ENCODE results near the gene GLMP. TPM values are rescaled to one million over a fixed set of nuclear protein-coding genes. Genes with fewer than 3 reads are reported as not detected.

Gene GLMP, protein sequence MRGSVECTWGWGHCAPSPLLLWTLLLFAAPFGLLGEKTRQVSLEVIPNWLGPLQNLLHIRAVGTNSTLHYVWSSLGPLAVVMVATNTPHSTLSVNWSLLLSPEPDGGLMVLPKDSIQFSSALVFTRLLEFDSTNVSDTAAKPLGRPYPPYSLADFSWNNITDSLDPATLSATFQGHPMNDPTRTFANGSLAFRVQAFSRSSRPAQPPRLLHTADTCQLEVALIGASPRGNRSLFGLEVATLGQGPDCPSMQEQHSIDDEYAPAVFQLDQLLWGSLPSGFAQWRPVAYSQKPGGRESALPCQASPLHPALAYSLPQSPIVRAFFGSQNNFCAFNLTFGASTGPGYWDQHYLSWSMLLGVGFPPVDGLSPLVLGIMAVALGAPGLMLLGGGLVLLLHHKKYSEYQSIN
- total RNA-seq (2021; ENCODE audit: unreplicated experiment) (60.2 TPM), Bru-seq, nascent RNA (percentile 67 among the genes with signal in this experiment), BruChase-seq, experiment 1, labeled RNA remaining after a 2-hour chase (percentile 74 among the genes with signal in this experiment), BruChase-seq, experiment 2, labeled RNA remaining after a 6-hour chase (percentile 90 among the genes with signal in this experiment)
- polyA plus RNA-seq (2012; ENCODE audit: insufficient read length): 59.7 TPM
- long read RNA-seq, transcript GLMP-215 (5 exons, 1,364 nt): minor isoform, 11 of 71 reads
- long read RNA-seq, transcript GLMP-201 (6 exons, 1,604 nt): major isoform, 17 of 71 reads
- long read RNA-seq, partial matches to known transcripts: 24 of 71 reads
- long read RNA-seq, other reads (novel, unspliced or antisense): 18 of 71 reads

DNA sequence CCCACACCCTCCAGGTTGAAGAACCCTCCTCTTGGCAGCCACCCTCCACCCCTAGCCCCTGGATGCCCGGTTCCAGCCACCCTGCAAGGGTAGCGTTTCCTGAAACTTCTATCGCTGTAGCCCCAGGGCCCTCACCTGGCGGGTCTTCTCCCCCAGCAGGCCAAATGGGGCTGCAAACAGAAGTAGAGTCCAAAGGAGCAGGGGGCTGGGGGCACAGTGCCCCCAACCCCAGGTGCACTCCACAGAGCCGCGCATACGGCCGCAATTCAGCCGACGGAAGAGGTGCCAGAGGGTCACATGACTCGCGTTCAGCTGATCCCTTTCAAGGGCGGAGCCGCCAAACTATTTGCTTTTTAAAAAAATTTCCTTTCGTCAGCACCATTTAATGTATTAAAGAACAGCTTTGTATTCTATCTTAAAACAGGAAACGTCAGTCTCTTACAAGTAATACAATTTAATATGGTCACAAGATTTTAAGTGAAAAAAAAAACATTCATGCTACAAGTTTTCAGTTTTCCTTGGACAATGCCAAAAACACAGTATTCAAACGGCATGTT lies at the start of gene GLMP:
GLMP (minus strand) TSS at position 289 of the 557 bp plus-strand sequence; CDS start at position 255, 34 bp downstream.
- Histone ChIP-seq H3K36me3 (ENCODE audit: control insufficient read depth, insufficient read depth, low read length) (no peaks in the 10 kb centered on the region), H3K4me3 (ENCODE audit: low read depth in 2 of 2, low read length in 2 of 2) (peak within 1 kb of the TSS; percentile 57 to 86), H3K27ac (ENCODE audit: low read length) (peak within 1 kb of the TSS; percentile 87), H3K4me1 (ENCODE audit: control insufficient read depth, insufficient read depth, low read length) (peaks cover 18% of the 10 kb centered on the region), H3K9me3 (ENCODE audit: control insufficient read depth, insufficient read depth, low read depth, low read length) (no peaks in the 10 kb centered on the region), H3K27me3 (ENCODE audit: control insufficient read depth, insufficient read depth, low read length) (no peaks in the 10 kb centered on the region)
- ChIA-PET POLR2A (no interaction called here), CTCF (no interaction called here)
- in situ Hi-C loops (cut with HindIII; ENCODE audit: low pct_unique_long_range_greater_than_20kb, low sequenced_read_pairs) (no loop called here), intact Hi-C loops (cut with micrococcal nuclease; ENCODE audit: unreplicated experiment) (no loop called here)
- ATAC-seq (0 out of 2 replicates have a peak, but pooled peaks have one; percentile 23), DNase-seq (ENCODE audit: low read depth, low spot score) (no peak)
- TF ChIP-seq POLR2AphosphoS5 (IDR thresholded peaks at IDR 0.05; ENCODE audit: low read depth, low read length) (peak; percentile 24; the same call in 1 of the 2 replicates), TCF7L2 (IDR thresholded peaks at IDR 0.05; ENCODE audit: low read depth, low read length) (0 out of 2 replicates have a peak, but pooled peaks have one; percentile 53), SIN3A (IDR thresholded peaks at IDR 0.05; ENCODE audit: borderline replicate concordance, insufficient read depth, low read depth, low read length) (peak; percentile 74; the same call in 1 of the 2 replicates)
- TF ChIP-seq, protein P1, sequence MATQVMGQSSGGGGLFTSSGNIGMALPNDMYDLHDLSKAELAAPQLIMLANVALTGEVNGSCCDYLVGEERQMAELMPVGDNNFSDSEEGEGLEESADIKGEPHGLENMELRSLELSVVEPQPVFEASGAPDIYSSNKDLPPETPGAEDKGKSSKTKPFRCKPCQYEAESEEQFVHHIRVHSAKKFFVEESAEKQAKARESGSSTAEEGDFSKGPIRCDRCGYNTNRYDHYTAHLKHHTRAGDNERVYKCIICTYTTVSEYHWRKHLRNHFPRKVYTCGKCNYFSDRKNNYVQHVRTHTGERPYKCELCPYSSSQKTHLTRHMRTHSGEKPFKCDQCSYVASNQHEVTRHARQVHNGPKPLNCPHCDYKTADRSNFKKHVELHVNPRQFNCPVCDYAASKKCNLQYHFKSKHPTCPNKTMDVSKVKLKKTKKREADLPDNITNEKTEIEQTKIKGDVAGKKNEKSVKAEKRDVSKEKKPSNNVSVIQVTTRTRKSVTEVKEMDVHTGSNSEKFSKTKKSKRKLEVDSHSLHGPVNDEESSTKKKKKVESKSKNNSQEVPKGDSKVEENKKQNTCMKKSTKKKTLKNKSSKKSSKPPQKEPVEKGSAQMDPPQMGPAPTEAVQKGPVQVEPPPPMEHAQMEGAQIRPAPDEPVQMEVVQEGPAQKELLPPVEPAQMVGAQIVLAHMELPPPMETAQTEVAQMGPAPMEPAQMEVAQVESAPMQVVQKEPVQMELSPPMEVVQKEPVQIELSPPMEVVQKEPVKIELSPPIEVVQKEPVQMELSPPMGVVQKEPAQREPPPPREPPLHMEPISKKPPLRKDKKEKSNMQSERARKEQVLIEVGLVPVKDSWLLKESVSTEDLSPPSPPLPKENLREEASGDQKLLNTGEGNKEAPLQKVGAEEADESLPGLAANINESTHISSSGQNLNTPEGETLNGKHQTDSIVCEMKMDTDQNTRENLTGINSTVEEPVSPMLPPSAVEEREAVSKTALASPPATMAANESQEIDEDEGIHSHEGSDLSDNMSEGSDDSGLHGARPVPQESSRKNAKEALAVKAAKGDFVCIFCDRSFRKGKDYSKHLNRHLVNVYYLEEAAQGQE (IDR thresholded peaks at IDR 0.05; ENCODE audit: insufficient read depth in 1 of 2, low read depth in 2 of 2, low read length in 1 of 2): no peak
- BruUV-seq (replicated peaks): no TSS peak

DNA sequence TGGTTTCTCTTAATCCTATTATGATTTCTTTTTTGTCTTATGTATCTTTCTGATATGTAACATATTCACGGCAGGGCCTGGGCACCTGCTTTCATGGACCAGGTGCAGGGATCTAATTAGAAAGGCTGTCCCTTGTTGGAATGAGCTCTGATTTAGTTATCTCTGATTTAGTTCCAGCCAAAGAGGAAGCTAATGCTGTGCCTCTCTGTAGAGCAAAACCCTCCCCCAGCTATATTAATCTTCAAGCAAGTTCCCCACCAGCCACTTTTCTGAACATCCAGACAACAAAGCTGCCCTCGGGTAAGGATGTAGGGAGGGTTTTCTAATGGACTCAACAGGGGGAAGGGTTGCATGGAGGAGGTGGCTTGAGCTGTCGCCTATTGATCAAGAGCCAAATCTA lies 48.9 kb upstream of the GLMP start:
- no peak overlapping the region for H3K4me3 ChIP-seq (ENCODE audit: low read depth in 2 of 2, low read length in 2 of 2)
- intact Hi-C loops (cut with micrococcal nuclease; ENCODE audit: unreplicated experiment): no loop called here
- no TSS peak for BruUV-seq (replicated peaks)
- H3K36me3 ChIP-seq (ENCODE audit: control insufficient read depth, insufficient read depth, low read length): no peaks in the 10 kb centered on the region
- ChIA-PET POLR2A (interaction anchor here (0.5 kb wide), 1 partner anchor 101 kb away, joined by 9 read pairs; no protein-coding TSS in a partner anchor), CTCF (interaction anchor here (0.6 kb wide), 1 partner anchor 41 kb away, joined by 3 read pairs; no protein-coding TSS in a partner anchor)
- no peaks in the 10 kb centered on the region for H3K27me3 ChIP-seq (ENCODE audit: control insufficient read depth, insufficient read depth, low read length)
- ATAC-seq (no peak), DNase-seq (ENCODE audit: low read depth, low spot score) (no peak)
- no peak overlapping the region for H3K27ac ChIP-seq (ENCODE audit: low read length)
- H3K4me1 ChIP-seq (ENCODE audit: control insufficient read depth, insufficient read depth, low read length): no peaks in the 10 kb centered on the region; the same call in 1 of the 2 replicates
- no peaks in the 10 kb centered on the region for H3K9me3 ChIP-seq (ENCODE audit: control insufficient read depth, insufficient read depth, low read depth, low read length)
- TF ChIP-seq, protein P2, sequence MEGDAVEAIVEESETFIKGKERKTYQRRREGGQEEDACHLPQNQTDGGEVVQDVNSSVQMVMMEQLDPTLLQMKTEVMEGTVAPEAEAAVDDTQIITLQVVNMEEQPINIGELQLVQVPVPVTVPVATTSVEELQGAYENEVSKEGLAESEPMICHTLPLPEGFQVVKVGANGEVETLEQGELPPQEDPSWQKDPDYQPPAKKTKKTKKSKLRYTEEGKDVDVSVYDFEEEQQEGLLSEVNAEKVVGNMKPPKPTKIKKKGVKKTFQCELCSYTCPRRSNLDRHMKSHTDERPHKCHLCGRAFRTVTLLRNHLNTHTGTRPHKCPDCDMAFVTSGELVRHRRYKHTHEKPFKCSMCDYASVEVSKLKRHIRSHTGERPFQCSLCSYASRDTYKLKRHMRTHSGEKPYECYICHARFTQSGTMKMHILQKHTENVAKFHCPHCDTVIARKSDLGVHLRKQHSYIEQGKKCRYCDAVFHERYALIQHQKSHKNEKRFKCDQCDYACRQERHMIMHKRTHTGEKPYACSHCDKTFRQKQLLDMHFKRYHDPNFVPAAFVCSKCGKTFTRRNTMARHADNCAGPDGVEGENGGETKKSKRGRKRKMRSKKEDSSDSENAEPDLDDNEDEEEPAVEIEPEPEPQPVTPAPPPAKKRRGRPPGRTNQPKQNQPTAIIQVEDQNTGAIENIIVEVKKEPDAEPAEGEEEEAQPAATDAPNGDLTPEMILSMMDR (IDR thresholded peaks at IDR 0.05): no peak
- TF ChIP-seq, protein P1 (IDR thresholded peaks at IDR 0.05; ENCODE audit: insufficient read depth in 1 of 2, low read depth in 2 of 2, low read length in 1 of 2): no peak
- TF ChIP-seq TCF7L2 (IDR thresholded peaks at IDR 0.05; ENCODE audit: low read depth, low read length): no peak
- TF ChIP-seq SIN3A (IDR thresholded peaks at IDR 0.05; ENCODE audit: borderline replicate concordance, insufficient read depth, low read depth, low read length): no peak
- TF ChIP-seq POLR2AphosphoS5 (IDR thresholded peaks at IDR 0.05; ENCODE audit: low read depth, low read length): no peak
- in situ Hi-C loops (cut with HindIII; ENCODE audit: low pct_unique_long_range_greater_than_20kb, low sequenced_read_pairs): no loop called here
